GM12878 (cell line): Measurements from ENCODE around the gene MEIKIN. TPM values are rescaled to one million over a fixed set of nuclear protein-coding genes. Genes with fewer than 3 reads are reported as not detected.

Experiments
- ATAC-seq: fragments of 200-7000 bp; cut with Tn5 transposase; 3 replicates; pipeline ENCODE4 v1.9.1; 2020; ENCODE audit warnings: mild to moderate bottlenecking, moderate library complexity
- BruUV-seq: library from RNA; stranded (reverse); fragments of 400-500 nt; replicated peaks from 2 replicates; lab custom pipeline; 2021; lab: Mats Ljungman, UMichigan
- CTCF ChIA-PET: fragments of 300-600 bp; sonication (Branson Sonifier 250); formaldehyde crosslinking; extraction: SDS; loops from one replicate; lab custom pipeline; 2021; ENCODE audit warnings: inconsistent platforms; lab: Yijun Ruan, JAX
- POLR2A ChIA-PET: fragments of 350-600 bp; formaldehyde crosslinking; extraction: SDS; loops from one replicate; lab custom pipeline; 2021; ENCODE audit warnings: inconsistent platforms; lab: Charles Lee
- RAD21 ChIA-PET: fragments of 300-600 bp; sonication (Branson Sonifier 250); formaldehyde crosslinking; loops from one replicate; lab custom pipeline; 2023; ENCODE audit warnings: antibody characterized with exemption; ENCODE audit not compliant: unreplicated experiment; lab: Charles Lee
- SMC1A ChIA-PET: fragments of 300-600 bp; sonication (Branson Sonifier 250); formaldehyde crosslinking; loops from one replicate; lab custom pipeline; 2023; ENCODE audit not compliant: unreplicated experiment, uncharacterized antibody; lab: Charles Lee
- DNase-seq: peaks from one replicate; pipeline ENCODE4 v3.0.0-alpha.2; 2011; ENCODE audit warnings: low read depth, low spot score
- FAIRE-seq: peaks from 3 replicates; lab custom pipeline; 2011; peaks lifted over from hg19 to GRCh38; lab: Jason Lieb, UNC
- H2AFZ ChIP-seq: 2 replicates; pipeline ENCODE4 v1.6.0; 2011; ENCODE audit warnings: low read depth, low read length, control low read depth; ENCODE audit not compliant: control insufficient read depth
- H3K27ac ChIP-seq: 2 replicates; pipeline ENCODE4 v1.5.1; 2011; ENCODE audit warnings: control low read depth; ENCODE audit not compliant: control insufficient read depth, insufficient read depth
- H3K27me3 ChIP-seq, 2 experiments: replicated peaks in 1 of 2; 2 replicates each; pipeline versions ENCODE4 v1.6.0 to v1.6.1; 2011; ENCODE audit warnings: low read length in 1 of 2; ENCODE audit not compliant: control insufficient read depth in 2 of 2, insufficient read depth in 2 of 2
- H3K36me3 ChIP-seq, 2 experiments: 2 replicates each; pipeline ENCODE4 v1.5.1; 2011; ENCODE audit warnings: low read length in 1 of 2; ENCODE audit not compliant: control insufficient read depth in 2 of 2, insufficient read depth in 2 of 2
- H3K4me1 ChIP-seq: 2 replicates; pipeline ENCODE4 v1.6.1; 2011; ENCODE audit warnings: mild to moderate bottlenecking, low read length, moderate library complexity, mixed read lengths; ENCODE audit not compliant: control insufficient read depth, insufficient read depth
- H3K4me2 ChIP-seq: 2 replicates; pipeline ENCODE4 v1.6.0; 2011; ENCODE audit warnings: control low read depth; ENCODE audit not compliant: control insufficient read depth, insufficient read depth
- H3K4me3 ChIP-seq: fragments of 200-600 bp; sonication (generic); 2 replicates; pipeline ENCODE4 v1.5.1; 2016
- H3K79me2 ChIP-seq: 2 replicates; pipeline ENCODE4 v1.6.0; 2011; ENCODE audit warnings: low read length; ENCODE audit not compliant: control insufficient read depth, insufficient read depth
- H3K9ac ChIP-seq: 2 replicates; pipeline ENCODE4 v1.8.0; 2011; ENCODE audit warnings: low read length, control low read depth, mixed read lengths; ENCODE audit not compliant: control insufficient read depth, insufficient read depth
- H3K9me3 ChIP-seq: replicated peaks from 3 replicates; pipeline ENCODE4 v1.5.1; 2011; ENCODE audit warnings: mild to moderate bottlenecking, low read length; ENCODE audit not compliant: control insufficient read depth, insufficient read depth
- H4K20me1 ChIP-seq: 2 replicates; pipeline ENCODE4 v1.6.0; 2011; ENCODE audit not compliant: control insufficient read depth, insufficient read depth
- CEBPZ ChIP-seq: fragments of 150-350 bp; IDR thresholded peaks from 2 replicates; pipeline ENCODE4 v1.6.1; 2016; ENCODE audit warnings: low read depth, low read length
- CHD2 ChIP-seq: IDR thresholded peaks from 2 replicates; pipeline ENCODE4 v1.6.1; 2011; ENCODE audit warnings: low read depth, low read length, improper control_type of control experiment, borderline replicate concordance
- HCFC1 ChIP-seq: fragments of 150-350 bp; IDR thresholded peaks from 2 replicates; pipeline ENCODE4 v1.6.1; 2014; ENCODE audit warnings: low read length
- HDAC2 ChIP-seq: fragments of 200-600 bp; sonication (generic); IDR thresholded peaks from 2 replicates; pipeline ENCODE4 v1.6.1; 2017
- IKZF1 ChIP-seq: fragments of 450-650 bp; conservative IDR thresholded peaks from 2 replicates; pipeline ENCODE4 v1.6.1; 2017; ENCODE audit warnings: antibody characterized with exemption, mild to moderate bottlenecking
- NR2C2 ChIP-seq: IDR thresholded peaks from 2 replicates; pipeline ENCODE4 v1.6.1; 2011; ENCODE audit warnings: borderline replicate concordance, low read depth; ENCODE audit not compliant: control insufficient read depth, insufficient read length
- POLR2AphosphoS5 ChIP-seq: IDR thresholded peaks from 2 replicates; pipeline ENCODE4 v1.6.1; 2011; ENCODE audit warnings: mild to moderate bottlenecking, low read length, inconsistent platforms
- USF2 ChIP-seq: IDR thresholded peaks from 2 replicates; pipeline ENCODE4 v1.6.1; 2011; ENCODE audit warnings: low read depth, low read length, improper control_type of control experiment, borderline replicate concordance
- ZBTB11 ChIP-seq: fragments of 450-650 bp; formaldehyde crosslinking; IDR thresholded peaks from 2 replicates; pipeline ENCODE4 v1.5.0; 2022; ENCODE audit warnings: mild to moderate bottlenecking, missing genetic modification characterization
- ZZZ3 ChIP-seq: IDR thresholded peaks from 2 replicates; pipeline ENCODE4 v1.6.1; 2011; ENCODE audit warnings: low read depth; ENCODE audit not compliant: control insufficient read depth, insufficient read length
- WGBS: methylation state at CpG from one replicate; pipeline ENCODE4 v1.1.6; 2016; ENCODE audit warnings: low lambda C conversion rate; ENCODE audit not compliant: insufficient replicate concordance, insufficient coverage; ENCODE audit errors: missing lambda C conversion rate; 5-methylcytosine and 5-hydroxymethylcytosine counted together
- in situ Hi-C: fragments of 300-500 bp; cut with MboI; formaldehyde crosslinking; loops from 9 replicates; pipeline ENCODE4 v1.14.3; 2018; ENCODE audit warnings: mixed read lengths
- intact Hi-C: fragments of 100-400 bp; cut with micrococcal nuclease; formaldehyde crosslinking; loops from one replicate; pipeline ENCODE4 v1.14.2; 2022; ENCODE audit not compliant: unreplicated experiment
- polyA plus RNA-seq, 11 experiments: library from polyadenylated mRNA; depleted of rRNA in 4 of 11; unstranded in 6 of 11; stranded (reverse) in 5 of 11; fragments of >200 nt; fragmentation: Nextera tagmentation in 4 of 11; fragmentation: Illumina TruSeq in 1 of 11; extraction: Ambion mirVana in 4 of 11; extraction: Trizol in 1 of 11; gene quantifications; 1 replicate in 1 of 11; 2 replicates in 10 of 11; pipeline versions ENCODE4 v1.2.1 to v1.2.3, GENCODE V29; 2011 to 2016; ENCODE audit warnings: inconsistent platforms in 2 of 11, missing spikeins in 2 of 11, low read depth in 1 of 11
- total RNA-seq, 4 experiments: library from RNA; depleted of rRNA in 3 of 4; stranded (reverse); fragments of >200 nt in 3 of 4; fragmentation: Illumina TruSeq in 1 of 4; extraction: Trizol in 1 of 4; gene quantifications; 2 replicates each; pipeline versions ENCODE4 v1.2.1 to v1.2.3, GENCODE V29; 2013 to 2021

Gene MEIKIN
- total and polyA plus RNA-seq, 10 of the 15 experiments (the other 5 are each of a cell fraction or from before 2014, with no cell fraction given), result not detected

GRCh38 chr5:131950706-131951105 lies 5.2 kb upstream of the MEIKIN start:
- BruUV-seq, result no TSS peak
- no peaks in the 10 kb centered on the region for H4K20me1 ChIP-seq
- ChIA-PET SMC1A (no interaction called here), RAD21 (no interaction called here), CTCF (no interaction called here), POLR2A (no interaction called here)
- H3K27me3 ChIP-seq, result peaks cover 0 to 2% of the 10 kb centered on the region in 2 experiments; a peak in 3 of 4 replicates
- H3K9me3 ChIP-seq, result no peaks in the 10 kb centered on the region
- no peak overlapping the region for H3K4me2 ChIP-seq
- H3K36me3 ChIP-seq, result no peaks in the 10 kb centered on the region
- no peak overlapping the region for H2AFZ ChIP-seq
- 20% methylated on average over 1 of the region's 1 CpG for WGBS
- no peaks in the 10 kb centered on the region for H3K4me1 ChIP-seq
- ATAC-seq (no peak), DNase-seq (no peak), FAIRE-seq (no peak)
- intact Hi-C loops (no loop called here), in situ Hi-C loops (no loop called here)
- no peak overlapping the region for H3K27ac ChIP-seq
- H3K4me3 ChIP-seq, result no peak overlapping the region
- TF ChIP-seq USF2 (no peak), NR2C2 (no peak), IKZF1 (no peak)
- no peak overlapping the region for H3K9ac ChIP-seq
- H3K79me2 ChIP-seq, result no peaks in the 10 kb centered on the region

GRCh38 chr5:131947445-131947844 lies 2.0 kb upstream of the MEIKIN start:
- BruUV-seq, result no TSS peak
- RAD21 ChIA-PET, result no interaction called here
- H4K20me1 ChIP-seq, result no peaks in the 10 kb centered on the region
- H3K4me1 ChIP-seq, result no peaks in the 10 kb centered on the region
- CTCF ChIA-PET, result no interaction called here
- no peak overlapping the region for H3K4me3 ChIP-seq
- SMC1A ChIA-PET, result interaction anchor here (1.2 kb wide), 1 partner anchor 10 kb away, joined by 3 read pairs; no protein-coding TSS in a partner anchor
- intact Hi-C loops (no loop called here), in situ Hi-C loops (no loop called here)
- H3K9ac ChIP-seq, result no peak overlapping the region
- ATAC-seq (no peak), DNase-seq (no peak), FAIRE-seq (no peak)
- no peak overlapping the region for H2AFZ ChIP-seq
- no peaks in the 10 kb centered on the region for H3K79me2 ChIP-seq
- H3K4me2 ChIP-seq, result no peak overlapping the region
- no peaks in the 10 kb centered on the region for H3K36me3 ChIP-seq
- WGBS, result 16% methylated on average over 2 of the region's 2 CpGs
- H3K27ac ChIP-seq, result no peak overlapping the region
- H3K9me3 ChIP-seq, result no peaks in the 10 kb centered on the region
- POLR2A ChIA-PET, result interaction anchor here (0.6 kb wide), 1 partner anchor 8 kb away, joined by 3 read pairs; no protein-coding TSS in a partner anchor
- peaks cover 0 to 2% of the 10 kb centered on the region in 2 experiments; a peak in 3 of 4 replicates for H3K27me3 ChIP-seq
- TF ChIP-seq POLR2AphosphoS5, result no peak
- TF ChIP-seq CHD2, result no peak
- no peak for TF ChIP-seq ZZZ3
- no peak for TF ChIP-seq ZBTB11 (CRISPR knock-in tag)
- TF ChIP-seq CEBPZ, result no peak
- no peak for TF ChIP-seq HDAC2
- TF ChIP-seq HCFC1, result no peak
